HG03575 (cell line): Measurements from ENCODE around the gene DTNA.
"Not testable (repeated sequence)": the region's sequence is repeated elsewhere in the genome, so short reads cannot be mapped to it uniquely, and the experiment has no call there.

ENCODE experiments used
- ATAC-seq: cut with Tn5 transposase; IDR thresholded peaks from one replicate; pipeline ENCODE4 v1.9.1; 2021; ENCODE audit not compliant: unreplicated experiment, insufficient number of reproducible peaks, low FRiP score; ENCODE audit errors: extremely low read depth

The DTNA gene

GRCh38 chr18:34709750-34710441 is at the start of gene DTNA:
TSS of gene DTNA (plus strand) at chr18:34710298. CDS start at chr18:34755977, 45,679 bp downstream.
- no peak for ATAC-seq

- no peak for ATAC-seq
Measured at GRCh38 chr18:34660572-34660971, 49.5 kb upstream of the DTNA start.

- no peak for ATAC-seq
Measured at GRCh38 chr18:34661464-34662087, 48.5 kb upstream of the DTNA start.

GRCh38 chr18:34676816-34677574 is 33.1 kb upstream of the DTNA start:
- no peak for ATAC-seq

GRCh38 chr18:34689750-34690149 is 20.3 kb upstream of the DTNA start:
- ATAC-seq: not testable (repeated sequence)

- ATAC-seq: no peak
Measured at GRCh38 chr18:34691614-34692013, 18.5 kb upstream of the DTNA start.

GRCh38 chr18:34694591-34695165 is 15.4 kb upstream of the DTNA start:
- no peak for ATAC-seq

GRCh38 chr18:34695310-34695709 is 14.8 kb upstream of the DTNA start:
- no peak for ATAC-seq

GRCh38 chr18:34696671-34697070 is 13.4 kb upstream of the DTNA start:
- no peak for ATAC-seq

- no peak for ATAC-seq
Measured at GRCh38 chr18:34697233-34697632, 12.9 kb upstream of the DTNA start.

- no peak for ATAC-seq
Measured at GRCh38 chr18:34697891-34698290, 12.2 kb upstream of the DTNA start.

GRCh38 chr18:34701911-34702310 is 8.2 kb upstream of the DTNA start:
- ATAC-seq: no peak

GRCh38 chr18:34702814-34703213 is 7.3 kb upstream of the DTNA start:
- ATAC-seq: no peak

- ATAC-seq: no peak
Measured at GRCh38 chr18:34704074-34704473, 6.0 kb upstream of the DTNA start.

GRCh38 chr18:34704823-34705222 is 5.3 kb upstream of the DTNA start:
- no peak for ATAC-seq

GRCh38 chr18:34707670-34708069 is 2.4 kb upstream of the DTNA start:
- no peak for ATAC-seq

GRCh38 chr18:34709104-34709503 is 994 bp upstream of the DTNA start:
- no peak for ATAC-seq

GRCh38 chr18:34710458-34710914 is 388 bp downstream of the DTNA start:
- no peak for ATAC-seq

GRCh38 chr18:34710934-34711333 is 836 bp downstream of the DTNA start:
- ATAC-seq: no peak

- ATAC-seq: not testable (repeated sequence)
Measured at GRCh38 chr18:34716111-34716510, 6.0 kb downstream of the DTNA start.
